ENCODE data around the gene GOLGA7B.

DNA sequence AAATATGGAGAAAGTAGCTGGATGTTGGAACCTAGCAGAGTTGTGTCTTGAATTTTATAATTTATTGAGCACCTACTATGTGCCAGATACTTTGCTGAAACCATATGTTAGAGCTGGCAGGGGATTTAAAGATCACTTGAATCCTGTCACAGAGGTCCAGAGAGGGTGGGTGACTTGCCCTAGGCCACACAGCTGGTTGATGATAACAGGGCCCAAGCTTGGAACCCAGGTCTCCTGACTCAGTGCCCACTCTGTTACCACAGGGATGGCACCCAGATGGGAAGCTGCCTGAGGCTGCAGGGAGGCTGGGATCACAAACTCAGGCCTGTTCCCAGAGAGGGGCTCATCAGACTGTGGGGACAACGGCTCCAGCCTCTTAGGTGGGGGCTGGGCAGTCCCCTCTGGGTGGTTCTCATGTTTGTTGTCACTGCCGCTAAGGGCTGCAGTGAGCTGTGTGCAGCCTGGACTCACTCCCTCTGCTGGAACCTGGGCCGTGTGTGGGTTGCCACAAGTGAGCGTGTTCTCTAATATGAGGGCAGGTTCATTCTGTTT lies 18.6 kb downstream of the GOLGA7B start:
- no peak for TF ChIP-seq POLR2AphosphoS5 (IDR thresholded peaks at IDR 0.05; ENCODE audit: low read depth)
- TF ChIP-seq, protein P1, sequence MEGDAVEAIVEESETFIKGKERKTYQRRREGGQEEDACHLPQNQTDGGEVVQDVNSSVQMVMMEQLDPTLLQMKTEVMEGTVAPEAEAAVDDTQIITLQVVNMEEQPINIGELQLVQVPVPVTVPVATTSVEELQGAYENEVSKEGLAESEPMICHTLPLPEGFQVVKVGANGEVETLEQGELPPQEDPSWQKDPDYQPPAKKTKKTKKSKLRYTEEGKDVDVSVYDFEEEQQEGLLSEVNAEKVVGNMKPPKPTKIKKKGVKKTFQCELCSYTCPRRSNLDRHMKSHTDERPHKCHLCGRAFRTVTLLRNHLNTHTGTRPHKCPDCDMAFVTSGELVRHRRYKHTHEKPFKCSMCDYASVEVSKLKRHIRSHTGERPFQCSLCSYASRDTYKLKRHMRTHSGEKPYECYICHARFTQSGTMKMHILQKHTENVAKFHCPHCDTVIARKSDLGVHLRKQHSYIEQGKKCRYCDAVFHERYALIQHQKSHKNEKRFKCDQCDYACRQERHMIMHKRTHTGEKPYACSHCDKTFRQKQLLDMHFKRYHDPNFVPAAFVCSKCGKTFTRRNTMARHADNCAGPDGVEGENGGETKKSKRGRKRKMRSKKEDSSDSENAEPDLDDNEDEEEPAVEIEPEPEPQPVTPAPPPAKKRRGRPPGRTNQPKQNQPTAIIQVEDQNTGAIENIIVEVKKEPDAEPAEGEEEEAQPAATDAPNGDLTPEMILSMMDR (IDR thresholded peaks at IDR 0.05; ENCODE audit: insufficient read depth, low read length), result no peak

All from HL-60 (cell line).